GM23338 (cell line): ENCODE data around the gene UNC79. TPM values are rescaled to one million over a fixed set of nuclear protein-coding genes. Genes with fewer than 3 reads are reported as not detected.

Experiments used
- polyA plus RNA-seq: library from polyadenylated mRNA; unstranded; fragments of >200 nt; fragmentation: Nextera tagmentation; extraction: Ambion mirVana; gene quantifications from 2 replicates; pipeline ENCODE4 v1.2.1, GENCODE V29; 2016
- small RNA-seq: library from RNA; depleted of rRNA; stranded (forward); fragments of <200 nt; gene quantifications from one replicate; pipeline ENCODE3, GENCODE V24; 2014; ENCODE audit warnings: low replicate concordance
- total RNA-seq: library from RNA; depleted of rRNA; stranded (reverse); fragments of >200 nt; shearing (Covaris generic); gene quantifications from 2 replicates; pipeline ENCODE4 v1.2.3, GENCODE V29; 2014; rRNA removed

UNC79 gene
- total and polyA plus RNA-seq, 2 experiments from 2014 or later, result 1.8 to 3.6 TPM

Small RNA genes within 50 kb of the gene (small RNA-seq; reads per million reads assigned to genes)
- gene RF00019 (not detected), gene RF02271 (not detected), gene RNU6-1258P (not detected)

Other genes with a start within 250 kb of the UNC79 start
- 21.6 and 21.7 TPM in 2 replicates for gene MOAP1, start 246.0 kb upstream of the UNC79 start, total RNA-seq
- 8.5 and 8.6 TPM in 2 replicates for gene MOAP1, start 246.0 kb upstream of the UNC79 start, polyA plus RNA-seq
- gene LYSET, start 245.6 kb upstream of the UNC79 start, total RNA-seq, result 14.2 and 20.4 TPM in 2 replicates
- gene LYSET, start 245.6 kb upstream of the UNC79 start, polyA plus RNA-seq, result 32.4 and 34.0 TPM in 2 replicates
- 7.4 and 12.8 TPM in 2 replicates for gene GON7, start 223.9 kb upstream of the UNC79 start, total RNA-seq
- 12.7 and 16.6 TPM in 2 replicates for gene GON7, start 223.9 kb upstream of the UNC79 start, polyA plus RNA-seq
- gene UBR7, start 223.7 kb upstream of the UNC79 start, total RNA-seq, result 45.3 and 63.5 TPM in 2 replicates
- gene UBR7, start 223.7 kb upstream of the UNC79 start, polyA plus RNA-seq, result 12.4 and 13.9 TPM in 2 replicates
- gene BTBD7, start 97.9 kb upstream of the UNC79 start, total RNA-seq, result 31.3 and 32.8 TPM in 2 replicates
- 24.4 and 28.9 TPM in 2 replicates for gene BTBD7, start 97.9 kb upstream of the UNC79 start, polyA plus RNA-seq
- gene COX8C, start 83.8 kb upstream of the UNC79 start, total RNA-seq, result not detected in 2 replicates
- 0.73 TPM in 1 of 2 replicates, not detected in the other for gene COX8C, start 83.8 kb upstream of the UNC79 start, polyA plus RNA-seq